Muscle of leg (tissue), 11 donors: Measurements from ENCODE around the gene TMEM201. TPM values are rescaled to one million over a fixed set of nuclear protein-coding genes. Genes with fewer than 3 reads are reported as not detected.

ENCODE experiments used
- DNase-seq: peaks from one replicate; pipeline ENCODE4 v3.0.0; 2013
- H3K27ac ChIP-seq: one replicate; pipeline ENCODE4 v1.5.1; 2013; ENCODE audit warnings: mild to moderate bottlenecking, low read length, control low read depth
- H3K27me3 ChIP-seq: one replicate; pipeline ENCODE4 v1.6.1; 2013; ENCODE audit warnings: low read length; ENCODE audit not compliant: control insufficient read depth, insufficient read depth
- H3K36me3 ChIP-seq: one replicate; pipeline ENCODE4 v1.6.1; 2013; ENCODE audit warnings: low read length; ENCODE audit not compliant: control insufficient read depth, insufficient read depth
- H3K4me1 ChIP-seq: one replicate; pipeline ENCODE4 v1.6.1; 2013; ENCODE audit warnings: low read length; ENCODE audit not compliant: control insufficient read depth, insufficient read depth
- H3K4me3 ChIP-seq: one replicate; pipeline ENCODE4 v1.5.1; 2013; ENCODE audit warnings: low read length, control low read depth
- H3K9me3 ChIP-seq: replicated peaks from 2 replicates; pipeline ENCODE4 v1.6.1; 2013; ENCODE audit warnings: low read depth, low read length; ENCODE audit not compliant: control insufficient read depth
- WGBS: methylation state at CpG from one replicate; pipeline ENCODE4 v1.1.5; 2013; ENCODE audit warnings: missing lambda C conversion rate; ENCODE audit not compliant: insufficient coverage; 5-methylcytosine and 5-hydroxymethylcytosine counted together
- polyA plus RNA-seq, 8 donors: library from polyadenylated mRNA; unstranded; fragments of 120-200 nt; gene quantifications; one replicate each; pipeline versions ENCODE4 v1.2.1 to v1.2.3, GENCODE V29; 2013; ENCODE audit warnings: inconsistent platforms in 1 of 8, low replicate concordance in 1 of 8; ENCODE audit not compliant: insufficient read length in 8 of 8, insufficient read depth in 1 of 8
- total RNA-seq: library from RNA; stranded (reverse); fragments of 120-200 nt; gene quantifications from one replicate; pipeline ENCODE4 v1.2.4, GENCODE V29; 2013

TMEM201 gene
- total and polyA plus RNA-seq, 9 donors = 6.9 to 22.2 (median 19.1) TPM

DNA sequence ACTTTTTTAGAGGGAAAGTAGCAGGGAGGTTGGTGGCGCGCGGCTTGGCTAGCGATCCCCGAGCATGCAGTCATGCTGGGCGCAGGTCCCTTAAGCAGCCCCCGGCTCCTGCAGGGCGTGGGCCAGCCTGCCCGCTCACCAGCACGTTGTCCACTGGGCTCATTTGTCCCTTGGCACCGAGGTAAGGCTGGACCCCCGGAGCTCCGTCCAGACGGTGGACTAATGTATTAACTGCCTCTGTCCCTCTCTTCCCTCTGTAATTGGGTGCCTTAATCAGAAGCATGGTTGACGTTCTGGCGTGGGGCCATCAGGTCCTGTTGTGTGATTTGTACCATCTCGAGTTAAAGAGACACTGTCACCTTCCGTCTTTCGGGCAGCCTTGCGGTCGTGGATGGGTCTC lies 17.7 kb downstream of the TMEM201 start:
- no peak overlapping the region for H3K27ac ChIP-seq
- 87% methylated on average over 21 of the region's 21 CpGs for WGBS
- peaks cover 91% of the 10 kb centered on the region for H3K36me3 ChIP-seq

DNA sequence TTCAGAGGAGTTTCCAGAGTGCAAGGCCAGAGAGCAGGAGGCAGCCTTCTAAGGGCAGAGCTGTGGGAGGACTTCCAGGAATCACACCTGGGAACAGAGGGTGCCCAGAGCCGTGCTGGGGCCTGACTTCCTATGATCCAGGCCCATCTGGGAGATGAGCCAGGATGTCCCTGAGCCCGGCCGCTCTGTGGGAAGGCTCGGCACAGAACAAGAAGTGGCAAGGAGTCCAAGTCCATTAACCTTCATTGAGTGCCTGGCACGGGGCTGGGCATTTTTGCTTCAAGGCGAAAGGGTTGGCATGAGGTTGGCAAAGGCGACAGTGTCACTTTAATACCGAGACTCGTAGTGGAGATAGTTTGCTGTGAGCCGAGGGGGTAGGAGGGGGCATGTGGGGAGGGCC lies 18.2 kb downstream of the TMEM201 start:
- Histone ChIP-seq H3K9me3 (no peaks in the 10 kb centered on the region), H3K27ac (no peak overlapping the region), H3K36me3 (peaks cover 91% of the 10 kb centered on the region)

More for the DNA sequence above, 17.7 kb downstream of the TMEM201 start:
- peaks cover 18% of the 10 kb centered on the region for H3K4me1 ChIP-seq
- no peak for DNase-seq
- no peaks in the 10 kb centered on the region for H3K27me3 ChIP-seq
- H3K4me3 ChIP-seq = no peak overlapping the region
- H3K9me3 ChIP-seq = no peaks in the 10 kb centered on the region

GRCh38 chr1:9607352-9607751 lies 18.6 kb downstream of the TMEM201 start:
- H3K27me3 ChIP-seq = no peaks in the 10 kb centered on the region
- DNase-seq = no peak
- no peaks in the 10 kb centered on the region for H3K9me3 ChIP-seq
- 75% methylated on average over 13 of the region's 19 CpGs for WGBS
- no peak overlapping the region for H3K4me3 ChIP-seq
- H3K4me1 ChIP-seq = peaks cover 18% of the 10 kb centered on the region
- H3K27ac ChIP-seq = no peak overlapping the region
- H3K36me3 ChIP-seq = peaks cover 90% of the 10 kb centered on the region

More for the DNA sequence above, 18.2 kb downstream of the TMEM201 start:
- Histone ChIP-seq H3K4me1 (peaks cover 18% of the 10 kb centered on the region), H3K4me3 (no peak overlapping the region), H3K27me3 (no peaks in the 10 kb centered on the region)
- DNase-seq = no peak
- 76% methylated on average over 10 of the region's 10 CpGs for WGBS

GRCh38 chr1:9609998-9610397 lies 21.3 kb downstream of the TMEM201 start:
- H3K27ac ChIP-seq = no peak overlapping the region
- no peaks in the 10 kb centered on the region for H3K9me3 ChIP-seq
- H3K4me3 ChIP-seq = no peak overlapping the region
- no peak for DNase-seq
- peaks cover 84% of the 10 kb centered on the region for H3K36me3 ChIP-seq
- no peaks in the 10 kb centered on the region for H3K27me3 ChIP-seq
- peaks cover 4% of the 10 kb centered on the region for H3K4me1 ChIP-seq
- 78% methylated on average over 4 of the region's 5 CpGs for WGBS

DNA sequence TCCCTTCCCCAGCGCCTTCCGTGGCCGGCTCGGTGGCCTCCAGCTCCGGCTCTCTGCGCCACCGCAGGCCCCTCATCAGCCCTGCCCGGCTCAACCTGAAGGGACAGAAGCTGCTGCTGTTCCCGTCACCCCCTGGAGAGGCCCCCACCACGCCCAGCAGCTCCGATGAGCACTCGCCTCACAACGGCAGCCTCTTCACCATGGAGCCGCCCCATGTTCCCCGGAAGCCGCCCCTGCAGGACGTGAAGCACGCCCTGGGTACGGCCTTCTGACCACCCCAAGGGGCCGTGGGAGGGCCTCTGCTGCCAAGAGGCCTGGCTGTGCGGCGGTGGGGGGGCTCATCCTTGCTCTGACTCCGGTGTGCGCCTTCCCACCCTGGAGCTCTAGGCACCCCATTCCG lies 21.8 kb downstream of the TMEM201 start:
- H3K27ac ChIP-seq = no peak overlapping the region
- H3K9me3 ChIP-seq = no peaks in the 10 kb centered on the region

DNA sequence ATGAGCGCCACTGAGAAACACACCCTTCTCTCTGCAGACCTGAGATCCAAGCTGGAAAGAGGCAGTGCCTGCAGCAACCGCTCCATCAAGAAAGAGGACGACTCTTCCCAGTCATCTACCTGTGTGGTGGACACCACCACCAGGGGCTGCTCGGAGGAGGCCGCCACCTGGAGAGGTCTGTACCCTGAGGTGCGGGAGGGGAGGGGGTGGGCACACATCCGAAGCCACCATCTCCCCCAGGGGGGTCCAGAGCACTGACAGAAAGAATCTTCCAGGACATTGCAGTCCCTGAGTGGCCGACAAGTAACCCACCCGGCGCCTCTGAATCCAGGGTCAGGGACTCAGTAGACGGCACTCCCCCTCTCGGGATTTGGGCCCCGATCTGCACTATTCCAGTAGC lies 23.0 kb downstream of the TMEM201 start:
- H3K4me3 ChIP-seq = no peak overlapping the region
- WGBS = 70% methylated on average over 6 of the region's 13 CpGs
- no peaks in the 10 kb centered on the region for H3K27me3 ChIP-seq
- DNase-seq = no peak
- no peaks in the 10 kb centered on the region for H3K4me1 ChIP-seq
- H3K9me3 ChIP-seq = no peaks in the 10 kb centered on the region
- H3K36me3 ChIP-seq = peaks cover 71% of the 10 kb centered on the region
- H3K27ac ChIP-seq = no peak overlapping the region

More for the DNA sequence above, 21.8 kb downstream of the TMEM201 start:
- 83% methylated on average over 23 of the region's 25 CpGs for WGBS
- no peak for DNase-seq
- H3K27me3 ChIP-seq = no peaks in the 10 kb centered on the region
- H3K4me3 ChIP-seq = no peak overlapping the region
- peaks cover 82% of the 10 kb centered on the region for H3K36me3 ChIP-seq
- H3K4me1 ChIP-seq = no peaks in the 10 kb centered on the region

DNA sequence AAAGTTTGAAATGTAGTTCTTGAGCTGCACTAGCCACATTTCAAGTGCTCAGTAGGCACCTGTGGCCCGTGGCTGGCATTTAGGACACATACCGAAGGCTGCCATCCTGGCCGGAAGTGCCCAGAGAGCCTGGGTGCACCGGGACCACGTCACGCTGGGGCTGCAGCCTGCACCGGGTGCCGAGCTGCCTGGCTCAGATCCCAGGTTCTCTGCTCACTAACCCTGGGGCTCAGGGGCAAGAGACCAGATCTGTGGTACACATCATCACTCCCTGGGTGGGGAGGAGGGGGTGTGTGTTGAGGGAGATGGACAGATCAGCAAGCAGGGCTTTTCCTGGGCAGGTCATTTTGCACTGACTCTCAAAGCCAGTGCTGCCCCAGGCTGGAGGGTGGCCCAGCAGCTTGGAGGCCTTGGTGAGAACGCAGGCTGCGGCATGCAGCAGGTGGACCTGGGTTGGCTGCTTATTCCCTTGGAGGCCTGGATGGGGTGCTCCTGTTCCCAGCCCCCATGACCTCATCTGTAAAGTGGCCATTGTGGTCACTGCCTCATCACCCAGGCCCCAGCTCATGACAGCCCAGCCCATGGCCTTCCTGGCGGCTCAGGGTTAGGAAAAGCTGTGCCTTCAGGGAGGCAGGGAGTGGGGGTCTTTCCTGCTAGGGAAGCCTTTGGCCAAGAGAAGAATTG lies 23.6 kb downstream of the TMEM201 start:
- Histone ChIP-seq H3K36me3 (peaks cover 65% of the 10 kb centered on the region), H3K4me1 (no peaks in the 10 kb centered on the region), H3K9me3 (no peaks in the 10 kb centered on the region), H3K27me3 (no peaks in the 10 kb centered on the region), H3K4me3 (no peak overlapping the region), H3K27ac (no peak overlapping the region)
- WGBS = 87% methylated on average over 10 of the region's 11 CpGs
- no peak for DNase-seq

DNA sequence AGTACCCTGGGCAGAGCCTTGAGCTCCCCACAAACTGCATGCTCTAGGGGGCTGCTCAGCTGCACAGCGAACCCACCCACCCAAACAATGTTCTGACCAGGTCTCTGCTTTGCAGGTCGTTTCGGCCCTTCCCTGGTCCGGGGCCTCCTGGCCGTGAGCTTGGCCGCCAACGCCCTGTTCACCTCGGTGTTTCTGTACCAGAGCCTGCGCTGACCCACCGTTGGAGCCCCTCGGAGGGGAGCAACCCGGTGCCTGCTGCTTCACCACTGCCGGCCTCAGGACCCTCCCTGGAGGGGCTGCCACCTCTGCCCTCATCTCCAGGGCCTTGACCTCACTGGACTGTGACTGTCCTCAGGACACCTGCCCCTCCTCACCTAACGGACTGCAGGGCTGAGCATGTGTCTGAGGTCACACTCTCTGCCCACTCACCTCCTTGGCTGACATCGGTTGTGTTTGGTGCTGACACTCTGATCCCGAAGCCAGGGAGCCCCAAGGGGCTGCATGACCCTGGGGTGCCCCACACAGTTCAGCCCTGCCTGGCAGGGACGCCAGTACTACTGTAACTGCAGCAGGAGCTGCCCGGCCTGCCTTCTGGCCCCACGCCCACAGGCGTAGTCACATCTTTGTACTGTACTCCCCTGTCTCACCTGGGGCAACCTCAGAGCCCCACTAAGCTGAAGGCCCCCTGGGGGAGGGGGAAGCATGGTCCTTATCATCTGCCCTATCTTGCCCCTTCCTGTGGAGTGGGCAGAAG lies 24.3 kb downstream of the TMEM201 start:
- 89% methylated on average over 16 of the region's 20 CpGs for WGBS
- no peak for DNase-seq
- H3K4me3 ChIP-seq = no peak overlapping the region
- no peaks in the 10 kb centered on the region for H3K9me3 ChIP-seq
- H3K36me3 ChIP-seq = peaks cover 58% of the 10 kb centered on the region
- H3K27ac ChIP-seq = no peak overlapping the region
- no peaks in the 10 kb centered on the region for H3K4me1 ChIP-seq
- H3K27me3 ChIP-seq = peaks cover 4% of the 10 kb centered on the region

DNA sequence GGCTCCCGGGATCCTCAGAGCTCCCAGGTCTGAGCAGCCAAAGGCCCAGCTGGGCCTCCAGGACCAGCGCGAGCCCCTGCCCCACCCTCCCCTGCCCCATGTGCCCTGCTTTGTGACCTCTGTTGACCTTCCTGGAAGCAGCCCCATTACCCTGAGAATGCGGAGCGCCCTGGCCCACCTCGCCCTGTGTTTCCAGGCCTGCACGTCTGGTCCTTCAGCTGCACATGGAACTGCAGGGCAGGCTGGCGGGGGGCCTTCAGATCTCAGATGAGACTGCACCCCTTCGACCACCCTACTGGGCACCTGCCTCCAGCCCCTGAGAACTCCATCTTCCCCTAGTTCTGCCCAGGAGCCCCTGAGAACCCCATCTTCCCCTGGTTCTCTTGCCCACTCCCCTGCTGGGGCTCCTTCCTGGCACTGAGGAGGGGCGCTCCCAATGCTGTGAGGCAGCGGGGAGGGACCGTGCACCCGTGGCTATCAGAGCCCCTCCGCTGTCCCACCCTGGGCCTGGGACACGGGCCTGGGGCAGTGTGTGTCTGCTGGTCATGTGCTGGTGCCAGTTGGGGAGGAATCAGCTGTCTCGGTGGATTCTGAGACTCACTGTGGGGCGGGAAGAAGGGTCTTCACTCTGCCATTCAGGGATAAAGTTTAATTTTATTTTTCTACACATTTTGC lies 25.1 kb downstream of the TMEM201 start:
- H3K27me3 ChIP-seq = peaks cover 4% of the 10 kb centered on the region
- WGBS = 80% methylated on average over 14 of the region's 17 CpGs
- H3K27ac ChIP-seq = no peak overlapping the region
- H3K9me3 ChIP-seq = no peaks in the 10 kb centered on the region
- no peak overlapping the region for H3K4me3 ChIP-seq
- no peaks in the 10 kb centered on the region for H3K4me1 ChIP-seq
- peaks cover 51% of the 10 kb centered on the region for H3K36me3 ChIP-seq
- no peak for DNase-seq
